ENCODE results near the gene TACO1.

GRCh38 chr17:63601439-63602371, 1.0 kb downstream of the TACO1 start:
- TF ChIP-seq FOXP2 (optimal IDR thresholded peaks at IDR 0.05; ENCODE audit: control extremely low read depth, extremely low read length, insufficient read depth) = no peak
- no peak for TF ChIP-seq POLR2AphosphoS5 (IDR thresholded peaks at IDR 0.05; ENCODE audit: borderline replicate concordance, low read depth, low read length)
- no peak for TF ChIP-seq EZH2 (IDR thresholded peaks at IDR 0.05)

Measured in SK-N-MC (cell line).